Ishikawa (cell line): ENCODE data around the gene ZNF181.

Source experiments
- CEBPB ChIP-seq: IDR thresholded peaks from 2 replicates; pipeline ENCODE4 v1.6.1; 2012
- CREB1 ChIP-seq: IDR thresholded peaks from 2 replicates; pipeline ENCODE4 v1.6.1; 2012; ENCODE audit warnings: low read depth
- EGR1 ChIP-seq: IDR thresholded peaks from 2 replicates; pipeline ENCODE4 v1.6.1; 2012
- EP300 ChIP-seq: IDR thresholded peaks from 2 replicates; pipeline ENCODE4 v1.6.1; 2012; ENCODE audit warnings: borderline replicate concordance
- FOXM1 ChIP-seq: IDR thresholded peaks from 2 replicates; pipeline ENCODE4 v1.6.1; 2012; ENCODE audit warnings: low read depth, borderline replicate concordance
- MAX ChIP-seq: IDR thresholded peaks from 2 replicates; pipeline ENCODE4 v1.6.1; 2012
- NFIC ChIP-seq: IDR thresholded peaks from 2 replicates; pipeline ENCODE4 v1.6.1; 2012
- RAD21 ChIP-seq: IDR thresholded peaks from 2 replicates; pipeline ENCODE4 v1.6.1; 2012; ENCODE audit warnings: low read depth
- REST ChIP-seq: IDR thresholded peaks from 2 replicates; pipeline ENCODE4 v1.6.1; 2012; ENCODE audit warnings: low read depth, mild to moderate bottlenecking
- TAF1 ChIP-seq: IDR thresholded peaks from 2 replicates; pipeline ENCODE4 v1.6.1; 2012; ENCODE audit warnings: low read depth, mild to moderate bottlenecking
- TCF12 ChIP-seq: IDR thresholded peaks from 2 replicates; pipeline ENCODE4 v1.6.1; 2012; ENCODE audit warnings: low read depth
- TEAD4 ChIP-seq: IDR thresholded peaks from 2 replicates; pipeline ENCODE4 v1.6.1; 2012
- USF1 ChIP-seq: IDR thresholded peaks from 2 replicates; pipeline ENCODE4 v1.6.1; 2012
- YY1 ChIP-seq: IDR thresholded peaks from 2 replicates; pipeline ENCODE4 v1.6.1; 2012; ENCODE audit warnings: low read depth
- ZBTB7A ChIP-seq: IDR thresholded peaks from 2 replicates; pipeline ENCODE4 v1.6.1; 2012; ENCODE audit warnings: low read depth

Gene ZNF181

GRCh38 chr19:34734537-34735103, 577 bp downstream of the ZNF181 start:
- TF ChIP-seq FOXM1 (no peak), USF1 (no peak), NFIC (no peak), CREB1 (no peak), TCF12 (no peak), TEAD4 (no peak), CEBPB (no peak), TAF1 (no peak), EP300 (no peak), REST (no peak), RAD21 (no peak), MAX (no peak), EGR1 (no peak), ZBTB7A (no peak), YY1 (no peak)

- TF ChIP-seq TCF12, result no peak
- no peak for TF ChIP-seq RAD21
- no peak for TF ChIP-seq EGR1
- no peak for TF ChIP-seq MAX
- TF ChIP-seq REST, result no peak
- no peak for TF ChIP-seq TEAD4
- TF ChIP-seq ZBTB7A, result no peak
- TF ChIP-seq EP300, result no peak
- TF ChIP-seq USF1, result no peak
- TF ChIP-seq CEBPB, result no peak
Observed at GRCh38 chr19:34744896-34745690, 11.1 kb downstream of the ZNF181 start.

GRCh38 chr19:34757441-34757840, 23.4 kb downstream of the ZNF181 start:
- TF ChIP-seq EP300, result no peak
- TF ChIP-seq MAX, result no peak
- TF ChIP-seq USF1, result no peak
- no peak for TF ChIP-seq NFIC
- no peak for TF ChIP-seq CEBPB
- no peak for TF ChIP-seq YY1
- TF ChIP-seq TEAD4, result no peak
- TF ChIP-seq EGR1, result no peak

GRCh38 chr19:34759218-34759917, 25.3 kb downstream of the ZNF181 start:
- TF ChIP-seq ZBTB7A (no peak), CREB1 (no peak), USF1 (no peak)

GRCh38 chr19:34766386-34766785, 32.3 kb downstream of the ZNF181 start:
- no peak for TF ChIP-seq REST
- TF ChIP-seq USF1, result no peak
- no peak for TF ChIP-seq TCF12
- no peak for TF ChIP-seq MAX
- TF ChIP-seq CEBPB, result no peak
- TF ChIP-seq ZBTB7A, result no peak
- no peak for TF ChIP-seq FOXM1
- TF ChIP-seq YY1, result no peak
- TF ChIP-seq TAF1, result no peak
- no peak for TF ChIP-seq TEAD4
- TF ChIP-seq RAD21, result no peak
